ENCODE measurements around the gene KIF2B.

GRCh38 chr17:53796642-53797041 lies 26.1 kb upstream of the KIF2B start:
- TF ChIP-seq EZH2phosphoT487 (IDR thresholded peaks at IDR 0.05; ENCODE audit: insufficient read depth, low read depth) (no peak), EZH2 (IDR thresholded peaks at IDR 0.05; ENCODE audit: insufficient read depth, poor library complexity, severe bottlenecking) (no peak)
